Esophagus muscularis mucosa (tissue), 3 donors: ENCODE data around the gene ADIRF.

Experiments
- POLR2A ChIP-seq: fragments of 450-650 bp; IDR thresholded peaks from one replicate; pipeline ENCODE4 v1.6.1; 2017; ENCODE audit warnings: antibody characterized with exemption, moderate library complexity, mild to moderate bottlenecking, low read depth
- TF ChIP-seq, protein P1 (sequence below), 3 experiments: fragments of 200-600 bp in 2 of 3; fragments of 450-650 bp in 1 of 3; sonication (generic) in 2 of 3; IDR thresholded peaks; one replicate each; pipeline ENCODE4 v1.5.1; 2017 to 2019; ENCODE audit warnings: antibody characterized with exemption in 3 of 3, mild to moderate bottlenecking in 2 of 3, moderate library complexity in 1 of 3

GRCh38 chr10:86941991-86942421 is 26.3 kb upstream of the ADIRF start:
- no peak for TF ChIP-seq POLR2A
- TF ChIP-seq, protein P1, sequence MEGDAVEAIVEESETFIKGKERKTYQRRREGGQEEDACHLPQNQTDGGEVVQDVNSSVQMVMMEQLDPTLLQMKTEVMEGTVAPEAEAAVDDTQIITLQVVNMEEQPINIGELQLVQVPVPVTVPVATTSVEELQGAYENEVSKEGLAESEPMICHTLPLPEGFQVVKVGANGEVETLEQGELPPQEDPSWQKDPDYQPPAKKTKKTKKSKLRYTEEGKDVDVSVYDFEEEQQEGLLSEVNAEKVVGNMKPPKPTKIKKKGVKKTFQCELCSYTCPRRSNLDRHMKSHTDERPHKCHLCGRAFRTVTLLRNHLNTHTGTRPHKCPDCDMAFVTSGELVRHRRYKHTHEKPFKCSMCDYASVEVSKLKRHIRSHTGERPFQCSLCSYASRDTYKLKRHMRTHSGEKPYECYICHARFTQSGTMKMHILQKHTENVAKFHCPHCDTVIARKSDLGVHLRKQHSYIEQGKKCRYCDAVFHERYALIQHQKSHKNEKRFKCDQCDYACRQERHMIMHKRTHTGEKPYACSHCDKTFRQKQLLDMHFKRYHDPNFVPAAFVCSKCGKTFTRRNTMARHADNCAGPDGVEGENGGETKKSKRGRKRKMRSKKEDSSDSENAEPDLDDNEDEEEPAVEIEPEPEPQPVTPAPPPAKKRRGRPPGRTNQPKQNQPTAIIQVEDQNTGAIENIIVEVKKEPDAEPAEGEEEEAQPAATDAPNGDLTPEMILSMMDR (IDR thresholded peaks at IDR 0.05) = no peak
